T-helper 17 cell (primary cell): ENCODE results near the gene SSX5. TPM values are rescaled to one million over a fixed set of nuclear protein-coding genes. Genes with fewer than 3 reads are reported as not detected.
"Not testable (repeated sequence)": the region's sequence is repeated elsewhere in the genome, so short reads cannot be mapped to it uniquely, and the experiment has no call there.

Experiments
- ATAC-seq: fragments of 150-1000 bp; cut with Tn5 transposase; 2 replicates; pipeline ENCODE4 v1.10.0; 2021; ENCODE audit warnings: mild to moderate bottlenecking, moderate library complexity
- DNase-seq, 3 donors: peaks; one replicate each; pipeline versions ENCODE4 v3.0.0 to v3.0.0-alpha.2; 2020 to 2021
- H3K9me3 ChIP-seq: one replicate; pipeline ENCODE4 v1.7.0; 2013; ENCODE audit warnings: low read length, mild to moderate bottlenecking; ENCODE audit not compliant: control insufficient read depth, poor library complexity, severe bottlenecking
- H3K27ac Mint-ChIP-seq: one replicate; pipeline ENCODE4 v1.8.0; 2022; ENCODE audit warnings: mild to moderate bottlenecking, moderate library complexity, mixed read lengths
- H3K27me3 Mint-ChIP-seq: one replicate; pipeline ENCODE4 v1.8.0; 2022; ENCODE audit warnings: mixed read lengths
- H3K36me3 Mint-ChIP-seq: one replicate; pipeline ENCODE4 v1.8.0; 2022; ENCODE audit warnings: low read depth, mixed read lengths
- H3K4me1 Mint-ChIP-seq: one replicate; pipeline ENCODE4 v1.8.0; 2022; ENCODE audit warnings: mild to moderate bottlenecking, mixed read lengths
- H3K4me3 Mint-ChIP-seq: one replicate; pipeline ENCODE4 v1.8.0; 2022; ENCODE audit warnings: mild to moderate bottlenecking, moderate library complexity, mixed read lengths
- total RNA-seq, 4 donors: library from RNA in 2 of 4; stranded (reverse) in 2 of 4; gene quantifications; one replicate each; pipeline ENCODE4 v1.2.3 and lab custom pipeline; 2022 to 2026

The SSX5 gene
- total RNA-seq, 2 donors from 2014 or later = not detected

GRCh38 chrX:48139076-48139475 is 57.5 kb downstream of the SSX5 start:
- H3K36me3 Mint-ChIP-seq, ATAC-seq, H3K27ac Mint-ChIP-seq, DNase-seq, H3K27me3 Mint-ChIP-seq, H3K4me1 Mint-ChIP-seq, H3K9me3 ChIP-seq, H3K4me3 Mint-ChIP-seq: not testable (repeated sequence)

Other genes starting within 250 kb of the SSX5 start
- 1 to 10 TPM; 4.7 to 6.4 TPM for gene ZNF182, start 192.8 kb downstream of the SSX5 start, total RNA-seq
- gene SPACA5, start 189.8 kb downstream of the SSX5 start, total RNA-seq = not detected
- 1 to 10 TPM; 1.3 to 2.1 TPM for gene ZNF630, start 125.2 kb downstream of the SSX5 start, total RNA-seq
- gene SPACA5B, start 66.2 kb downstream of the SSX5 start, total RNA-seq = not detected
- not detected for gene SSX1, start 58.6 kb upstream of the SSX5 start, total RNA-seq
- gene SSX3, start 159.9 kb upstream of the SSX5 start, total RNA-seq = not detected
- not detected for gene SSX4, start 186.7 kb upstream of the SSX5 start, total RNA-seq
- not detected for gene SSX4B, start 215.2 kb upstream of the SSX5 start, total RNA-seq